K562 (cell line): ENCODE results near the gene LRRC4C. TPM values are rescaled to one million over a fixed set of nuclear protein-coding genes. Genes with fewer than 3 reads are reported as not detected.

Experiments used
- ATAC-seq: fragments of 200-7000 bp; cut with Tn5 transposase; 3 replicates; pipeline ENCODE4 v1.9.1; 2020; ENCODE audit warnings: moderate library complexity
- BruUV-seq: library from RNA; stranded (reverse); fragments of 400-500 nt; replicated peaks from 2 replicates; lab custom pipeline; 2021; lab: Mats Ljungman, UMichigan
- CTCF ChIA-PET: fragments of 300-600 bp; formaldehyde crosslinking; extraction: SDS; loops from one replicate; lab custom pipeline; 2021; ENCODE audit warnings: low intra/inter-chr PET ratio; lab: Yijun Ruan, JAX
- POLR2A ChIA-PET: fragments of 300-600, 350-650 bp; sonication (Branson Sonifier 250); formaldehyde crosslinking; extraction: SDS; loops from one replicate; lab custom pipeline; 2021; ENCODE audit warnings: antibody characterized with exemption, inconsistent platforms; lab: Yijun Ruan, JAX
- DNase-seq, 4 experiments: peaks; one replicate each; pipeline versions ENCODE4 v3.0.0 to v3.0.0-alpha.2; 2011 to 2018; ENCODE audit warnings: low spot score in 3 of 4, mixed read lengths in 3 of 4; ENCODE audit errors: extremely low read depth in 1 of 4
- FAIRE-seq: peaks from 2 replicates; lab custom pipeline; 2011; peaks lifted over from hg19 to GRCh38; lab: Jason Lieb, UNC
- H2AFZ ChIP-seq: 2 replicates; pipeline ENCODE4 v1.6.0; 2011; ENCODE audit warnings: low read depth, low read length, control low read depth, inconsistent platforms
- H3K27ac ChIP-seq: fragments of 200-600 bp; 3 replicates; pipeline ENCODE4 v1.8.0; 2011; ENCODE audit warnings: low read depth, mild to moderate bottlenecking, control low read depth, inconsistent platforms, low read length, moderate library complexity, mixed read lengths; ENCODE audit errors: extremely low read depth
- H3K27me3 ChIP-seq, 2 experiments: fragments of 300-600 bp in 1 of 2; 2 replicates in 1 of 2; 3 replicates in 1 of 2; pipeline versions ENCODE4 v1.6.0 to v1.8.0; 2011; ENCODE audit warnings: inconsistent platforms in 2 of 2, low read length in 2 of 2, mild to moderate bottlenecking in 1 of 2, mixed read lengths in 1 of 2, moderate library complexity in 1 of 2; ENCODE audit not compliant: control insufficient read depth in 2 of 2, insufficient read depth in 2 of 2
- H3K36me3 ChIP-seq: fragments of 300-600 bp; 3 replicates; pipeline ENCODE4 v1.8.0; 2011; ENCODE audit warnings: mild to moderate bottlenecking, low read length, inconsistent platforms; ENCODE audit not compliant: control insufficient read depth, insufficient read depth
- H3K4me1 ChIP-seq, 2 experiments: fragments of 200-600 bp in 1 of 2; replicated peaks in 1 of 2; 2 replicates in 1 of 2; 3 replicates in 1 of 2; pipeline versions ENCODE4 v1.5.1 to v1.8.0; 2011; ENCODE audit warnings: inconsistent platforms in 2 of 2, low read length in 2 of 2, mild to moderate bottlenecking in 1 of 2, mixed read lengths in 1 of 2, moderate library complexity in 1 of 2; ENCODE audit not compliant: control insufficient read depth in 2 of 2, insufficient read depth in 2 of 2
- H3K4me2 ChIP-seq: 2 replicates; pipeline ENCODE4 v1.6.1; 2011; ENCODE audit warnings: low read length, control low read depth, inconsistent platforms, mixed read lengths; ENCODE audit not compliant: insufficient read depth
- H3K4me3 ChIP-seq: fragments of 200-600 bp; sonication (generic), shearing (Covaris generic); 2 replicates; pipeline ENCODE4 v1.5.1; 2016; ENCODE audit warnings: control low read depth, inconsistent platforms
- H3K79me2 ChIP-seq: fragments of 200-600 bp; 3 replicates; pipeline ENCODE4 v1.8.0; 2011; ENCODE audit warnings: low read length, inconsistent platforms; ENCODE audit not compliant: control insufficient read depth, insufficient read depth
- H3K9ac ChIP-seq, 2 experiments: 2 replicates each; pipeline versions ENCODE4 v1.6.0 to v1.6.1; 2011; ENCODE audit warnings: low read depth in 2 of 2, low read length in 2 of 2, control low read depth in 1 of 2, inconsistent platforms in 1 of 2, mild to moderate bottlenecking in 1 of 2, mixed read lengths in 1 of 2; ENCODE audit not compliant: insufficient read depth in 1 of 2
- H3K9me1 ChIP-seq: one replicate; pipeline ENCODE4 v1.6.0; 2011; ENCODE audit warnings: inconsistent platforms, mild to moderate bottlenecking, low read length, moderate library complexity; ENCODE audit not compliant: control insufficient read depth, insufficient read depth
- H3K9me3 ChIP-seq: replicated peaks from 2 replicates; pipeline ENCODE4 v1.5.1; 2011; ENCODE audit warnings: low read depth, low read length, inconsistent platforms; ENCODE audit not compliant: control insufficient read depth, insufficient read depth
- H4K20me1 ChIP-seq: replicated peaks from 2 replicates; pipeline ENCODE4 v1.6.1; 2011; ENCODE audit warnings: low read length, inconsistent platforms, mixed read lengths; ENCODE audit not compliant: control insufficient read depth, insufficient read depth
- ESRRA ChIP-seq: fragments of 450-650 bp; IDR thresholded peaks from 2 replicates; pipeline ENCODE4 v1.6.1; 2014; ENCODE audit warnings: low read depth, mild to moderate bottlenecking, moderate library complexity, borderline replicate concordance
- ESRRB ChIP-seq: fragments of 250-450 bp; sonication (Bioruptor Pico); IDR thresholded peaks from 2 replicates; pipeline ENCODE4 v1.5.0; 2020; ENCODE audit warnings: mild to moderate bottlenecking, moderate library complexity, borderline replicate concordance
- FOXJ3 ChIP-seq: sonication (generic); formaldehyde crosslinking; IDR thresholded peaks from 2 replicates; pipeline ENCODE4 v1.4.0; 2020; ENCODE audit warnings: mild to moderate bottlenecking, missing genetic modification reagents
- NFE2L1 ChIP-seq: fragments of 450-650 bp; IDR thresholded peaks from 2 replicates; pipeline ENCODE4 v1.6.1; 2016; ENCODE audit warnings: missing genetic modification characterization, low read depth, mild to moderate bottlenecking, missing compliant biosample characterization, moderate library complexity, borderline replicate concordance
- NONO ChIP-seq, 2 experiments: fragments of 200-400 bp in 1 of 2; fragments of 450-650 bp in 1 of 2; formaldehyde crosslinking in 1 of 2; IDR thresholded peaks; 2 replicates each; pipeline ENCODE4 v1.6.1; 2017; ENCODE audit warnings: low read depth in 2 of 2, mild to moderate bottlenecking in 2 of 2, moderate library complexity in 2 of 2, low read length in 1 of 2
- SRSF3 ChIP-seq: fragments of 200-400 bp; formaldehyde crosslinking; IDR thresholded peaks from 2 replicates; pipeline ENCODE4 v1.6.1; 2016; ENCODE audit warnings: mild to moderate bottlenecking, low read length, moderate library complexity; ENCODE audit not compliant: insufficient read depth
- TRIM24 ChIP-seq, 2 experiments: fragments of 450-650 bp; IDR thresholded peaks; 2 replicates each; pipeline ENCODE4 v1.6.1; 2016
- ZNF217 ChIP-seq: sonication (generic); formaldehyde crosslinking; IDR thresholded peaks from 2 replicates; pipeline ENCODE4 v1.8.0; 2022; ENCODE audit warnings: mild to moderate bottlenecking, missing genetic modification reagents
- ZNF436 ChIP-seq: fragments of 250-450, 450-650 bp; sonication (Bioruptor Pico); formaldehyde crosslinking; IDR thresholded peaks from 2 replicates; pipeline ENCODE4 v1.7.0; 2020; ENCODE audit warnings: mild to moderate bottlenecking
- ZNF695 ChIP-seq: fragments of 450-650 bp; formaldehyde crosslinking; IDR thresholded peaks from 2 replicates; pipeline ENCODE4 v1.4.0; 2020; ENCODE audit warnings: mild to moderate bottlenecking, moderate library complexity
- WGBS: fragments of 100-300 bp; shearing (Covaris generic); methylation state at CpG from one replicate; pipeline ENCODE4 v1.1.6; 2016; ENCODE audit warnings: low coverage, mixed read lengths; ENCODE audit not compliant: insufficient coverage; ENCODE audit errors: missing lambda C conversion rate; 5-methylcytosine and 5-hydroxymethylcytosine counted together
- in situ Hi-C: fragments of 300-500 bp; cut with MboI; formaldehyde crosslinking; loops from 4 replicates; pipeline ENCODE4 v1.15.0; 2018; ENCODE audit warnings: inconsistent platforms, mixed read lengths
- intact Hi-C: fragments of 100-400 bp; cut with micrococcal nuclease; formaldehyde crosslinking; loops from 2 replicates; pipeline ENCODE4 v1.14.2; 2022
- polyA plus RNA-seq, 8 experiments: library from polyadenylated mRNA; depleted of rRNA in 4 of 8; stranded (reverse) in 5 of 8; unstranded in 3 of 8; fragments of >200 nt; fragmentation: Nextera tagmentation in 2 of 8; fragmentation: Illumina TruSeq in 1 of 8; extraction: Ambion mirVana in 2 of 8; extraction: Trizol in 1 of 8; gene quantifications; 2 replicates each; pipeline versions ENCODE4 v1.2.1 to v1.2.3, GENCODE V29; 2011 to 2014; ENCODE audit warnings: inconsistent platforms in 1 of 8, missing spikeins in 1 of 8
- total RNA-seq, 7 experiments: library from RNA; depleted of rRNA in 6 of 7; stranded (reverse); fragments of >200 nt in 6 of 7; fragmentation: Illumina TruSeq in 2 of 7; extraction: Trizol in 2 of 7; gene quantifications; 2 replicates each; pipeline versions ENCODE4 v1.2.1 to v1.2.3, GENCODE V29; 2011 to 2021; ENCODE audit warnings: low replicate concordance in 1 of 7
- TF ChIP-seq, protein P1 (sequence below): fragments of 250-450 bp; sonication (Bioruptor Pico); IDR thresholded peaks from 2 replicates; pipeline ENCODE4 v1.5.0; 2021; ENCODE audit warnings: mild to moderate bottlenecking, borderline replicate concordance
- TF ChIP-seq, protein P2 (sequence below), 2 experiments: fragments of 150-350 bp in 1 of 2; IDR thresholded peaks; 2 replicates each; pipeline ENCODE4 v1.6.1; 2012 to 2016; ENCODE audit warnings: low read depth in 2 of 2, low read length in 2 of 2, mild to moderate bottlenecking in 1 of 2, moderate library complexity in 1 of 2
- TF ChIP-seq, protein P3 (sequence below): fragments of 450-650 bp; IDR thresholded peaks from 2 replicates; pipeline ENCODE4 v1.6.1; 2014; ENCODE audit warnings: low read depth, mild to moderate bottlenecking, moderate library complexity, borderline replicate concordance
- TF ChIP-seq, protein P4 (sequence below): fragments of 450-650 bp; IDR thresholded peaks from 2 replicates; pipeline ENCODE4 v1.6.1; 2018; ENCODE audit warnings: mild to moderate bottlenecking, low read depth; ENCODE audit not compliant: partially characterized antibody

The LRRC4C gene
- total and polyA plus RNA-seq, 9 of the 15 experiments (the other 6 are each of a cell fraction or from before 2014, with no cell fraction given) = not detected

DNA sequence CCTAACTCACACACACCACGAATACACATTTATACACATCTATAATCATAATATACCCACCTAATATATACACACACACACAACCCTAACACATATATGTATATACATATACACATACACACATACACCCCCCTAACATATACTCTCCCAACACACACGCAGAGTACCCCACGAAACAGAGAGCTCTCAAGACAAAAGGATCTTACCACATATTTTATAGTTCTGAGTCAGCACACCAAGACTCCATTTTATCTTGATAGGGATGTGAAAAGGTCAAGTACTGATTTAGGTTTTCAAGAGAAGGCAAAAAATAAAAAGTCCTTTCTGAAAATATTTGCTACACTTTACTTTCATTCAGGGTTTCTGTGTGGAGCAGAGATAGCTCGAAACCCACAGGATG, 1207.2 kb downstream of the LRRC4C start:
- Histone ChIP-seq H3K9me3 (no peaks in the 10 kb centered on the region), H3K27me3 (no peaks in the 10 kb centered on the region), H3K4me3 (no peak overlapping the region), H3K9me1 (no peaks in the 10 kb centered on the region), H3K4me1 (no peaks in the 10 kb centered on the region), H3K27ac (no peak overlapping the region), H3K79me2 (no peaks in the 10 kb centered on the region), H3K4me2 (no peak overlapping the region), H3K36me3 (no peaks in the 10 kb centered on the region), H2AFZ (no peak overlapping the region), H4K20me1 (no peaks in the 10 kb centered on the region), H3K9ac (no peak overlapping the region)
- ChIA-PET CTCF (no interaction called here), POLR2A (no interaction called here)
- intact Hi-C loops (no loop called here), in situ Hi-C loops (no loop called here)
- BruUV-seq = no TSS peak
- WGBS = 0% methylated on average over 4 of the region's 4 CpGs
- FAIRE-seq = no peak
- no peak for DNase-seq
- no peak for ATAC-seq
- TF ChIP-seq ZNF695 (no peak), FOXJ3 (CRISPR knock-in tag) (no peak), ZNF217 (CRISPR knock-in tag) (no peak), NFE2L1 (tag) (no peak), ESRRA (no peak), SRSF3 (no peak), ZNF436 (CRISPR knock-in tag) (no peak), NONO (IDR thresholded peaks at IDR 0.05; ENCODE audit: low read depth in 2 of 2, low read length in 1 of 2) (no peak), ESRRB (CRISPR knock-in tag) (no peak), TRIM24 (IDR thresholded peaks at IDR 0.05) (no peak)
- TF ChIP-seq, protein P1, sequence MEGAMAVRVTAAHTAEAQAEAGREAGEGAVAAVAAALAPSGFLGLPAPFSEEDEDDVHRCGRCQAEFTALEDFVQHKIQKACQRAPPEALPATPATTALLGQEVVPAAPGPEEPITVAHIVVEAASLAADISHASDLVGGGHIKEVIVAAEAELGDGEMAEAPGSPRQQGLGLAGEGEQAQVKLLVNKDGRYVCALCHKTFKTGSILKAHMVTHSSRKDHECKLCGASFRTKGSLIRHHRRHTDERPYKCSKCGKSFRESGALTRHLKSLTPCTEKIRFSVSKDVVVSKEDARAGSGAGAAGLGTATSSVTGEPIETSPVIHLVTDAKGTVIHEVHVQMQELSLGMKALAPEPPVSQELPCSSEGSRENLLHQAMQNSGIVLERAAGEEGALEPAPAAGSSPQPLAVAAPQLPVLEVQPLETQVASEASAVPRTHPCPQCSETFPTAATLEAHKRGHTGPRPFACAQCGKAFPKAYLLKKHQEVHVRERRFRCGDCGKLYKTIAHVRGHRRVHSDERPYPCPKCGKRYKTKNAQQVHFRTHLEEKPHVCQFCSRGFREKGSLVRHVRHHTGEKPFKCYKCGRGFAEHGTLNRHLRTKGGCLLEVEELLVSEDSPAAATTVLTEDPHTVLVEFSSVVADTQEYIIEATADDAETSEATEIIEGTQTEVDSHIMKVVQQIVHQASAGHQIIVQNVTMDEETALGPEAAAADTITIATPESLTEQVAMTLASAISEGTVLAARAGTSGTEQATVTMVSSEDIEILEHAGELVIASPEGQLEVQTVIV (CRISPR knock-in tag) = no peak
- TF ChIP-seq, protein P2, sequence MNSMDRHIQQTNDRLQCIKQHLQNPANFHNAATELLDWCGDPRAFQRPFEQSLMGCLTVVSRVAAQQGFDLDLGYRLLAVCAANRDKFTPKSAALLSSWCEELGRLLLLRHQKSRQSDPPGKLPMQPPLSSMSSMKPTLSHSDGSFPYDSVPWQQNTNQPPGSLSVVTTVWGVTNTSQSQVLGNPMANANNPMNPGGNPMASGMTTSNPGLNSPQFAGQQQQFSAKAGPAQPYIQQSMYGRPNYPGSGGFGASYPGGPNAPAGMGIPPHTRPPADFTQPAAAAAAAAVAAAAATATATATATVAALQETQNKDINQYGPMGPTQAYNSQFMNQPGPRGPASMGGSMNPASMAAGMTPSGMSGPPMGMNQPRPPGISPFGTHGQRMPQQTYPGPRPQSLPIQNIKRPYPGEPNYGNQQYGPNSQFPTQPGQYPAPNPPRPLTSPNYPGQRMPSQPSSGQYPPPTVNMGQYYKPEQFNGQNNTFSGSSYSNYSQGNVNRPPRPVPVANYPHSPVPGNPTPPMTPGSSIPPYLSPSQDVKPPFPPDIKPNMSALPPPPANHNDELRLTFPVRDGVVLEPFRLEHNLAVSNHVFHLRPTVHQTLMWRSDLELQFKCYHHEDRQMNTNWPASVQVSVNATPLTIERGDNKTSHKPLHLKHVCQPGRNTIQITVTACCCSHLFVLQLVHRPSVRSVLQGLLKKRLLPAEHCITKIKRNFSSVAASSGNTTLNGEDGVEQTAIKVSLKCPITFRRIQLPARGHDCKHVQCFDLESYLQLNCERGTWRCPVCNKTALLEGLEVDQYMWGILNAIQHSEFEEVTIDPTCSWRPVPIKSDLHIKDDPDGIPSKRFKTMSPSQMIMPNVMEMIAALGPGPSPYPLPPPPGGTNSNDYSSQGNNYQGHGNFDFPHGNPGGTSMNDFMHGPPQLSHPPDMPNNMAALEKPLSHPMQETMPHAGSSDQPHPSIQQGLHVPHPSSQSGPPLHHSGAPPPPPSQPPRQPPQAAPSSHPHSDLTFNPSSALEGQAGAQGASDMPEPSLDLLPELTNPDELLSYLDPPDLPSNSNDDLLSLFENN (IDR thresholded peaks at IDR 0.05; ENCODE audit: low read depth in 2 of 2, low read length in 2 of 2) = no peak
- TF ChIP-seq, protein P3, sequence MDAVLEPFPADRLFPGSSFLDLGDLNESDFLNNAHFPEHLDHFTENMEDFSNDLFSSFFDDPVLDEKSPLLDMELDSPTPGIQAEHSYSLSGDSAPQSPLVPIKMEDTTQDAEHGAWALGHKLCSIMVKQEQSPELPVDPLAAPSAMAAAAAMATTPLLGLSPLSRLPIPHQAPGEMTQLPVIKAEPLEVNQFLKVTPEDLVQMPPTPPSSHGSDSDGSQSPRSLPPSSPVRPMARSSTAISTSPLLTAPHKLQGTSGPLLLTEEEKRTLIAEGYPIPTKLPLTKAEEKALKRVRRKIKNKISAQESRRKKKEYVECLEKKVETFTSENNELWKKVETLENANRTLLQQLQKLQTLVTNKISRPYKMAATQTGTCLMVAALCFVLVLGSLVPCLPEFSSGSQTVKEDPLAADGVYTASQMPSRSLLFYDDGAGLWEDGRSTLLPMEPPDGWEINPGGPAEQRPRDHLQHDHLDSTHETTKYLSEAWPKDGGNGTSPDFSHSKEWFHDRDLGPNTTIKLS = no peak
- TF ChIP-seq, protein P4, sequence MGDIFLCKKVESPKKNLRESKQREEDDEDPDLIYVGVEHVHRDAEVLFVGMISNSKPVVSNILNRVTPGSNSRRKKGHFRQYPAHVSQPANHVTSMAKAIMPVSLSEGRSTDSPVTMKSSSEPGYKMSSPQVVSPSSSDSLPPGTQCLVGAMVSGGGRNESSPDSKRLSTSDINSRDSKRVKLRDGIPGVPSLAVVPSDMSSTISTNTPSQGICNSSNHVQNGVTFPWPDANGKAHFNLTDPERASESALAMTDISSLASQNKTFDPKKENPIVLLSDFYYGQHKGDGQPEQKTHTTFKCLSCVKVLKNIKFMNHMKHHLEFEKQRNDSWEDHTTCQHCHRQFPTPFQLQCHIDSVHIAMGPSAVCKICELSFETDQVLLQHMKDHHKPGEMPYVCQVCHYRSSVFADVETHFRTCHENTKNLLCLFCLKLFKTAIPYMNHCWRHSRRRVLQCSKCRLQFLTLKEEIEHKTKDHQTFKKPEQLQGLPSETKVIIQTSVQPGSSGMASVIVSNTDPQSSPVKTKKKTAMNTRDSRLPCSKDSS = no peak
